ENCODE measurements around the gene RABGAP1. TPM values are rescaled to one million over a fixed set of nuclear protein-coding genes. Genes with fewer than 3 reads are reported as not detected.

Gene RABGAP1
- polyA plus RNA-seq, 1 donor from 2014 or later, result 67.8 TPM

DNA sequence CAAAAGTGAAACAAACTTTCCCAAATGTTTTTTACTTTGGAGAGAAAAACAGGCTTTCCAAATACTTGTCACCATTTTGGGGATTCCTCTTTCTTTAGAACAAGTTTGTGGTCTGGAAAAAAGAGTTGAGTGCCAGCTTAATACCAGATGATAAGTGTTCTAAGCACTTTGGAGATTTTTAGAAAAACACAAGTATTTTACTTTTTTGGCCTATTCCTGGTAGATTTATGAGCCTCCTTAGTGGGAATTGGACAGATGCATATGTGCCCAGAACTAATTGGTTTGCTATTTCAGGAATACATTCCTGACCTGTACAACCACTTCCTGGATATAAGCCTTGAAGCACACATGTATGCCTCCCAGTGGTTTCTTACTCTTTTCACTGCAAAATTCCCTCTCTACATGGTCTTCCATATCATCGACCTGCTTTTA, 133.2 kb downstream of the RABGAP1 start:
- Histone ChIP-seq H3K9ac (ENCODE audit: low read length) (no peak overlapping the region), H4K20me1 (ENCODE audit: insufficient read depth) (no peaks in the 10 kb centered on the region), H3K4me3 (ENCODE audit: low read length) (no peak overlapping the region), H3K9me3 (ENCODE audit: low read length) (no peaks in the 10 kb centered on the region), H3K4me2 (ENCODE audit: low read length) (no peak overlapping the region), H3K27me3 (ENCODE audit: insufficient read depth, low read depth, low read length) (no peaks in the 10 kb centered on the region), H3K79me2 (replicated peaks; ENCODE audit: insufficient read depth, low read length) (no peaks in the 10 kb centered on the region), H3F3A (ENCODE audit: insufficient read depth, low read length, poor library complexity, severe bottlenecking) (peaks cover 3% of the 10 kb centered on the region), H3K27ac (ENCODE audit: low read length) (no peak overlapping the region), H3K36me3 (ENCODE audit: insufficient read depth, low read length) (peaks cover 3% of the 10 kb centered on the region), H3K9me2 (ENCODE audit: insufficient read depth, low read length) (no peaks in the 10 kb centered on the region), H2AFZ (ENCODE audit: low read depth, low read length) (no peak overlapping the region)
- TF ChIP-seq POLR2AphosphoS5 (IDR thresholded peaks at IDR 0.05) (no peak), EP300 (conservative IDR thresholded peaks at IDR 0.05; ENCODE audit: poor library complexity, severe bottlenecking) (no peak), TAF1 (IDR thresholded peaks at IDR 0.05; ENCODE audit: low read depth) (no peak), RAD21 (conservative IDR thresholded peaks at IDR 0.05) (no peak), EZH2 (IDR thresholded peaks at IDR 0.05; ENCODE audit: borderline replicate concordance, insufficient read depth, low read length, poor library complexity, severe bottlenecking) (no peak), MXI1 (conservative IDR thresholded peaks at IDR 0.05; ENCODE audit: poor library complexity, severe bottlenecking) (no peak)
- TF ChIP-seq, protein P1, sequence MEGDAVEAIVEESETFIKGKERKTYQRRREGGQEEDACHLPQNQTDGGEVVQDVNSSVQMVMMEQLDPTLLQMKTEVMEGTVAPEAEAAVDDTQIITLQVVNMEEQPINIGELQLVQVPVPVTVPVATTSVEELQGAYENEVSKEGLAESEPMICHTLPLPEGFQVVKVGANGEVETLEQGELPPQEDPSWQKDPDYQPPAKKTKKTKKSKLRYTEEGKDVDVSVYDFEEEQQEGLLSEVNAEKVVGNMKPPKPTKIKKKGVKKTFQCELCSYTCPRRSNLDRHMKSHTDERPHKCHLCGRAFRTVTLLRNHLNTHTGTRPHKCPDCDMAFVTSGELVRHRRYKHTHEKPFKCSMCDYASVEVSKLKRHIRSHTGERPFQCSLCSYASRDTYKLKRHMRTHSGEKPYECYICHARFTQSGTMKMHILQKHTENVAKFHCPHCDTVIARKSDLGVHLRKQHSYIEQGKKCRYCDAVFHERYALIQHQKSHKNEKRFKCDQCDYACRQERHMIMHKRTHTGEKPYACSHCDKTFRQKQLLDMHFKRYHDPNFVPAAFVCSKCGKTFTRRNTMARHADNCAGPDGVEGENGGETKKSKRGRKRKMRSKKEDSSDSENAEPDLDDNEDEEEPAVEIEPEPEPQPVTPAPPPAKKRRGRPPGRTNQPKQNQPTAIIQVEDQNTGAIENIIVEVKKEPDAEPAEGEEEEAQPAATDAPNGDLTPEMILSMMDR (IDR thresholded peaks at IDR 0.05; ENCODE audit: poor library complexity, severe bottlenecking), result no peak
- TF ChIP-seq, protein P2, sequence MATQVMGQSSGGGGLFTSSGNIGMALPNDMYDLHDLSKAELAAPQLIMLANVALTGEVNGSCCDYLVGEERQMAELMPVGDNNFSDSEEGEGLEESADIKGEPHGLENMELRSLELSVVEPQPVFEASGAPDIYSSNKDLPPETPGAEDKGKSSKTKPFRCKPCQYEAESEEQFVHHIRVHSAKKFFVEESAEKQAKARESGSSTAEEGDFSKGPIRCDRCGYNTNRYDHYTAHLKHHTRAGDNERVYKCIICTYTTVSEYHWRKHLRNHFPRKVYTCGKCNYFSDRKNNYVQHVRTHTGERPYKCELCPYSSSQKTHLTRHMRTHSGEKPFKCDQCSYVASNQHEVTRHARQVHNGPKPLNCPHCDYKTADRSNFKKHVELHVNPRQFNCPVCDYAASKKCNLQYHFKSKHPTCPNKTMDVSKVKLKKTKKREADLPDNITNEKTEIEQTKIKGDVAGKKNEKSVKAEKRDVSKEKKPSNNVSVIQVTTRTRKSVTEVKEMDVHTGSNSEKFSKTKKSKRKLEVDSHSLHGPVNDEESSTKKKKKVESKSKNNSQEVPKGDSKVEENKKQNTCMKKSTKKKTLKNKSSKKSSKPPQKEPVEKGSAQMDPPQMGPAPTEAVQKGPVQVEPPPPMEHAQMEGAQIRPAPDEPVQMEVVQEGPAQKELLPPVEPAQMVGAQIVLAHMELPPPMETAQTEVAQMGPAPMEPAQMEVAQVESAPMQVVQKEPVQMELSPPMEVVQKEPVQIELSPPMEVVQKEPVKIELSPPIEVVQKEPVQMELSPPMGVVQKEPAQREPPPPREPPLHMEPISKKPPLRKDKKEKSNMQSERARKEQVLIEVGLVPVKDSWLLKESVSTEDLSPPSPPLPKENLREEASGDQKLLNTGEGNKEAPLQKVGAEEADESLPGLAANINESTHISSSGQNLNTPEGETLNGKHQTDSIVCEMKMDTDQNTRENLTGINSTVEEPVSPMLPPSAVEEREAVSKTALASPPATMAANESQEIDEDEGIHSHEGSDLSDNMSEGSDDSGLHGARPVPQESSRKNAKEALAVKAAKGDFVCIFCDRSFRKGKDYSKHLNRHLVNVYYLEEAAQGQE (IDR thresholded peaks at IDR 0.05; ENCODE audit: borderline replicate concordance), result no peak

DNA sequence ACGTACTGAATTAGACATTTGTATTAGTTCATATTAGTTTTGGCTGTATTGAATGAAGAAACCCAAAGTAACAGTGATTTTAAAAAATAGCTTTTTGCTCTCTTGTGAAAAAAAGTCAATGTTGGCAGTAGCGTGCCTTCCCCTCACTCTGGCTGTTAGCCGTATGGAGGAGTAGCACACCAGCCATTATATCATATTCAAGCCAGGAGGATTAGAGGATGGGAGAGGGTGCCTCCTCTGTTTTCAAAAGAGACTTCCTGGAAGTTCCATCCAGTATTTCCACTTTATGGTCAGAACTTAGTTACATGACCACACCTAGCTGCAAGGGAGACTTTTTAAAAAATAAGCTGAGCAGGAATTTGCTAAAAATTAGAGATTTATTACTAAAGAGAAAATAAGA, 133.8 kb downstream of the RABGAP1 start:
- H3K27ac ChIP-seq (ENCODE audit: low read length), result no peak overlapping the region
- H3K79me2 ChIP-seq (replicated peaks; ENCODE audit: insufficient read depth, low read length), result no peaks in the 10 kb centered on the region
- no peaks in the 10 kb centered on the region for H4K20me1 ChIP-seq (ENCODE audit: insufficient read depth)
- H2AFZ ChIP-seq (ENCODE audit: low read depth, low read length), result no peak overlapping the region
- H3K36me3 ChIP-seq (ENCODE audit: insufficient read depth, low read length), result peaks cover 3% of the 10 kb centered on the region
- H3K4me3 ChIP-seq (ENCODE audit: low read length), result no peak overlapping the region
- peaks cover 3% of the 10 kb centered on the region for H3F3A ChIP-seq (ENCODE audit: insufficient read depth, low read length, poor library complexity, severe bottlenecking)
- no peaks in the 10 kb centered on the region for H3K27me3 ChIP-seq (ENCODE audit: insufficient read depth, low read depth, low read length)
- no peak overlapping the region for H3K4me2 ChIP-seq (ENCODE audit: low read length)
- no peaks in the 10 kb centered on the region for H3K9me2 ChIP-seq (ENCODE audit: insufficient read depth, low read length)
- no peak for TF ChIP-seq EZH2 (IDR thresholded peaks at IDR 0.05; ENCODE audit: borderline replicate concordance, insufficient read depth, low read length, poor library complexity, severe bottlenecking)
- TF ChIP-seq MXI1 (conservative IDR thresholded peaks at IDR 0.05; ENCODE audit: poor library complexity, severe bottlenecking), result no peak
- TF ChIP-seq POLR2AphosphoS5 (IDR thresholded peaks at IDR 0.05), result no peak
- no peak for TF ChIP-seq RAD21 (conservative IDR thresholded peaks at IDR 0.05)
- TF ChIP-seq EP300 (conservative IDR thresholded peaks at IDR 0.05; ENCODE audit: poor library complexity, severe bottlenecking), result no peak
- TF ChIP-seq, protein P2 (IDR thresholded peaks at IDR 0.05; ENCODE audit: borderline replicate concordance), result no peak
- TF ChIP-seq TAF1 (IDR thresholded peaks at IDR 0.05; ENCODE audit: low read depth), result no peak
- H3K9ac ChIP-seq (ENCODE audit: low read length), result no peak overlapping the region
- no peaks in the 10 kb centered on the region for H3K9me3 ChIP-seq (ENCODE audit: low read length)

Measured in neural cell (in vitro differentiated cells).